Measurements from ENCODE around the gene ETHE1. TPM values are rescaled to one million over a fixed set of nuclear protein-coding genes. Genes with fewer than 3 reads are reported as not detected.

The ETHE1 gene
- polyA plus RNA-seq, 2 of the 4 experiments (the other 2 are of a cell fraction): 37.3 to 58.9 TPM

DNA sequence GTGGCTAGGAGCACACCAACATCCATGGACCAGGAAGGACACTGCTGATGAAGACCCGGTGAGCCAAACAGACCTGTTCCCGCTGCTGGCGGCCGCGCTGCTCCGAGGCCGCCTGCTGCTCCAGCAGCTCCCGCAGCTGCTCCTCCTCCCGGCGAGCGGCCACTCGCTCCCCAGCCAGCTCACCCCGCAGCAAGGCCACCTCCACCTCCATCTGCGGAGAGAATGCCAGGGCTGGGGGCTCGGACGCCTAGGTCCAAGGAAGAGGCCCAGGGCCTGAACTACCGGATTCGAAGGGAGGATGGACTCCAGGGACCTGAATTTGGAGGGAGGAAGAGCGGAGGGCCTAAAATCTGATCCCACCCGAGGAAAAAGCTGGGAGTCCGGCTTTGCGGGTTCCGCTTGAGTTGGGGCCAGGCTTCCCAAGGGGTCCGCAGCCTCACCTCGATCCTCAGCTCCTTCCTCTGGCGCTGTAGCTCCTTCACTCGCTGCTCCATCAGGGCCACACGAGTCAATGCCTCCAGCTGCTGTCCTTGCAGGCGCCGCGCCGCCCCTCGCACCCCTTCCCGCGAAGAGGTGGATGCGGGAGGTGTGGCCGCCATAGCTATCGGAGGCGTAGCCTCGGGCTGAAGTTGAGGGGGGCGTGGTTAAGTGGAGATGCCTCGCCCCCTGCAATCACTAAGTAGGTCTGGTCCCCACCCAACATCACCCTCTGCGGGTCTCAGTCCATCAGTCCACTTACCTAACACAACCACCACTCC lies 25.2 kb downstream of the ETHE1 start:
- TF ChIP-seq FOSL2 (IDR thresholded peaks at IDR 0.05) (no peak), FOSL2 (CRISPR knock-in tag; IDR thresholded peaks at IDR 0.05) (no peak), JUN (IDR thresholded peaks at IDR 0.05) (no peak)
- no peak overlapping the region for H3K4me2 ChIP-seq
- DNase-seq (ENCODE audit: low read depth in 1 of 2, low spot score in 1 of 2): no peak
- H3K9me3 ChIP-seq: no peaks in the 10 kb centered on the region
- FAIRE-seq: no peak
- POLR2A ChIA-PET: interaction anchor here (0.6 kb wide), 3 partner anchors 27 to 93 kb away, joined by 3 to 5 read pairs (median 5); no protein-coding TSS in a partner anchor
- H3K4me3 ChIP-seq: no peak overlapping the region
- CTCF ChIA-PET: interaction anchor here (0.6 to 2.5 kb wide), 7 partner anchors 8 to 195 kb away, joined by 3 to 13 read pairs (median 5); no protein-coding TSS in a partner anchor
- H3K4me1 ChIP-seq: peaks cover 9% of the 10 kb centered on the region; the same call in 2 of the 3 replicates
- no peak for ATAC-seq
- no peak overlapping the region for H3K27ac ChIP-seq
- WGBS (ENCODE audit: missing lambda C conversion rate): 93% methylated on average over 43 of the region's 43 CpGs

DNA sequence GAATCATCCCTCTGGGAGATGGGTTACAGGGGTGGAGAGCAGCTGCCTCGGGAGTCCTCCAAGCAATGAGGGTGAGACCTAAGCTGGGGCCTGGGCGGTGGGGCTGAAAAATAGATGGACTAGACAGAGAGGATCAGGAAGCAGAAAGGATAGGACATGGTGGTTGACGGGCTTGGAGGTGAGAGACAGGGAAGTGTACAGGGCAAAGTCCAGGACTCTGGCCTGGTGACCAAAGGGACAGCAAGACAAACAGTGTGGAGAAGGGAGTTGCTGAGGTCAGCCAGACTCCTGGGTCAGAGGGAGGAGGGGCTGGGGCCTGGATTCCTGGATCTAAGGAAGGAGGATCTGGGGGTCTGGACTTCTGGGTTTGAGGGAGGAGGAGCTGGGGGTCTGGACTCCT lies 28.0 kb downstream of the ETHE1 start:
- POLR2A ChIA-PET: no interaction called here
- no peak for ATAC-seq

DNA sequence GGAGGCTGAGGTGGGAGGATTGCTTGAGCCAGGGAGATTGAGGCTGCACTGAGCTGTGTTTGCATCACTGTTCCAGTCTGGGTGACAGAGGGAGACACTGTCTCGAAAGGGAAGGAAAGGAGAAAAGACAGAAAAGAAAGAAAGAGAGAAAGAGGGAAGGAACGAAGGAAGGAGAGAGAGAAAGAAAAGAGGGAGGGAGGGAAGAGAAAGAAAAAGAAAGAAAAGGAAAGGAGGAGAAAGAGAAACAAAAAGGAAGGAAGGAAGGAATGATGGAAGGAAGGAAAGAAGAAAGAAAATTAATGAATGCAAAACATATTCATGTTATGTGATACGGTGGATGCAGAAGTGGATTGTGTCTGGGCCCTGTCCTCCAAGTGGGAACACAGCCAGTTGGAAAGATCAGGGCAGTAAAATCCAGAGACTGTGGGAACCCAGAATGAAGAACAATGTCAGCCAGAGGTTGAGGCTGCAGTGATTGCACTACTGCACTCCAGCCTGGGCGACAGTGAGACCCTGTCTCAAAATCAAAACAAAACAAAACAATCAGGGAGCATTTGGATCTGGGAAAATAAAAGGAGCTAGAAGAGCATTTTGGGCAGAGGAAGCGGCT lies 28.7 kb downstream of the ETHE1 start:
- WGBS (ENCODE audit: missing lambda C conversion rate): 87% methylated on average over 5 of the region's 5 CpGs
- H3K9me3 ChIP-seq: no peaks in the 10 kb centered on the region
- no peak overlapping the region for H3K4me3 ChIP-seq
- TF ChIP-seq PHF8 (IDR thresholded peaks at IDR 0.05; ENCODE audit: borderline replicate concordance, low read depth) (no peak), ESRRA (IDR thresholded peaks at IDR 0.05; ENCODE audit: borderline replicate concordance, low read length) (no peak), EHF (CRISPR knock-in tag; IDR thresholded peaks at IDR 0.05) (no peak), HOXB13 (CRISPR knock-in tag; IDR thresholded peaks at IDR 0.05; ENCODE audit: low read depth) (no peak), POLR2AphosphoS2 (conservative IDR thresholded peaks at IDR 0.05; ENCODE audit: low read length) (no peak), CBX2 (IDR thresholded peaks at IDR 0.05; ENCODE audit: borderline replicate concordance, low read depth) (no peak), RCOR1 (IDR thresholded peaks at IDR 0.05; ENCODE audit: low read depth, low read length) (no peak), FOSL2 (IDR thresholded peaks at IDR 0.05) (no peak), FOSL2 (CRISPR knock-in tag; IDR thresholded peaks at IDR 0.05) (no peak)
- TF ChIP-seq, protein P1, sequence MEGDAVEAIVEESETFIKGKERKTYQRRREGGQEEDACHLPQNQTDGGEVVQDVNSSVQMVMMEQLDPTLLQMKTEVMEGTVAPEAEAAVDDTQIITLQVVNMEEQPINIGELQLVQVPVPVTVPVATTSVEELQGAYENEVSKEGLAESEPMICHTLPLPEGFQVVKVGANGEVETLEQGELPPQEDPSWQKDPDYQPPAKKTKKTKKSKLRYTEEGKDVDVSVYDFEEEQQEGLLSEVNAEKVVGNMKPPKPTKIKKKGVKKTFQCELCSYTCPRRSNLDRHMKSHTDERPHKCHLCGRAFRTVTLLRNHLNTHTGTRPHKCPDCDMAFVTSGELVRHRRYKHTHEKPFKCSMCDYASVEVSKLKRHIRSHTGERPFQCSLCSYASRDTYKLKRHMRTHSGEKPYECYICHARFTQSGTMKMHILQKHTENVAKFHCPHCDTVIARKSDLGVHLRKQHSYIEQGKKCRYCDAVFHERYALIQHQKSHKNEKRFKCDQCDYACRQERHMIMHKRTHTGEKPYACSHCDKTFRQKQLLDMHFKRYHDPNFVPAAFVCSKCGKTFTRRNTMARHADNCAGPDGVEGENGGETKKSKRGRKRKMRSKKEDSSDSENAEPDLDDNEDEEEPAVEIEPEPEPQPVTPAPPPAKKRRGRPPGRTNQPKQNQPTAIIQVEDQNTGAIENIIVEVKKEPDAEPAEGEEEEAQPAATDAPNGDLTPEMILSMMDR (IDR thresholded peaks at IDR 0.05): no peak
- TF ChIP-seq, protein P2, sequence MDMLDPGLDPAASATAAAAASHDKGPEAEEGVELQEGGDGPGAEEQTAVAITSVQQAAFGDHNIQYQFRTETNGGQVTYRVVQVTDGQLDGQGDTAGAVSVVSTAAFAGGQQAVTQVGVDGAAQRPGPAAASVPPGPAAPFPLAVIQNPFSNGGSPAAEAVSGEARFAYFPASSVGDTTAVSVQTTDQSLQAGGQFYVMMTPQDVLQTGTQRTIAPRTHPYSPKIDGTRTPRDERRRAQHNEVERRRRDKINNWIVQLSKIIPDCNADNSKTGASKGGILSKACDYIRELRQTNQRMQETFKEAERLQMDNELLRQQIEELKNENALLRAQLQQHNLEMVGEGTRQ (IDR thresholded peaks at IDR 0.05): no peak
- TF ChIP-seq, protein P3, sequence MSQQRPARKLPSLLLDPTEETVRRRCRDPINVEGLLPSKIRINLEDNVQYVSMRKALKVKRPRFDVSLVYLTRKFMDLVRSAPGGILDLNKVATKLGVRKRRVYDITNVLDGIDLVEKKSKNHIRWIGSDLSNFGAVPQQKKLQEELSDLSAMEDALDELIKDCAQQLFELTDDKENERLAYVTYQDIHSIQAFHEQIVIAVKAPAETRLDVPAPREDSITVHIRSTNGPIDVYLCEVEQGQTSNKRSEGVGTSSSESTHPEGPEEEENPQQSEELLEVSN (IDR thresholded peaks at IDR 0.05; ENCODE audit: borderline replicate concordance, low read depth): no peak
- FAIRE-seq: no peak
- peaks cover 4% of the 10 kb centered on the region; the same call in 1 of the 3 replicates for H3K4me1 ChIP-seq
- ChIA-PET CTCF (interaction anchor here (0.6 to 12.1 kb wide), 7 partner anchors 10 to 96 kb away, joined by 3 to 89 read pairs (median 5); no protein-coding TSS in a partner anchor), POLR2A (no interaction called here)
- no peak for ATAC-seq
- H3K4me2 ChIP-seq: no peak overlapping the region
- no peak overlapping the region for H3K27ac ChIP-seq
- no peak for DNase-seq (ENCODE audit: low read depth in 1 of 2, low spot score in 1 of 2)

More for the DNA sequence above, 28.0 kb downstream of the ETHE1 start:
- FAIRE-seq (no peak), DNase-seq (ENCODE audit: low read depth in 1 of 2, low spot score in 1 of 2) (no peak)
- no peak overlapping the region for H3K4me2 ChIP-seq
- H3K9me3 ChIP-seq: no peaks in the 10 kb centered on the region
- TF ChIP-seq CHD4 (IDR thresholded peaks at IDR 0.05; ENCODE audit: borderline replicate concordance) (no peak), ZSCAN20 (CRISPR knock-in tag; IDR thresholded peaks at IDR 0.05) (no peak), ZFP36 (IDR thresholded peaks at IDR 0.05; ENCODE audit: borderline replicate concordance, partially characterized antibody) (no peak), MYC (IDR thresholded peaks at IDR 0.05; ENCODE audit: borderline replicate concordance, low read length) (no peak), EHMT2 (IDR thresholded peaks at IDR 0.05; ENCODE audit: low read depth) (no peak), BHLHE40 (IDR thresholded peaks at IDR 0.05; ENCODE audit: low read depth, low read length) (no peak), KDM1A (IDR thresholded peaks at IDR 0.05; ENCODE audit: low read depth) (no peak), TP53 (CRISPR knock-in tag; IDR thresholded peaks at IDR 0.05) (no peak), POLR2AphosphoS2 (conservative IDR thresholded peaks at IDR 0.05; ENCODE audit: low read length) (no peak), SMC3 (IDR thresholded peaks at IDR 0.05) (no peak)
- TF ChIP-seq, protein P4, sequence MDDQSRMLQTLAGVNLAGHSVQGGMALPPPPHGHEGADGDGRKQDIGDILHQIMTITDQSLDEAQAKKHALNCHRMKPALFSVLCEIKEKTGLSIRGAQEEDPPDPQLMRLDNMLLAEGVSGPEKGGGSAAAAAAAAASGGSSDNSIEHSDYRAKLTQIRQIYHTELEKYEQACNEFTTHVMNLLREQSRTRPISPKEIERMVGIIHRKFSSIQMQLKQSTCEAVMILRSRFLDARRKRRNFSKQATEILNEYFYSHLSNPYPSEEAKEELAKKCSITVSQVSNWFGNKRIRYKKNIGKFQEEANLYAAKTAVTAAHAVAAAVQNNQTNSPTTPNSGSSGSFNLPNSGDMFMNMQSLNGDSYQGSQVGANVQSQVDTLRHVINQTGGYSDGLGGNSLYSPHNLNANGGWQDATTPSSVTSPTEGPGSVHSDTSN (IDR thresholded peaks at IDR 0.05): no peak
- TF ChIP-seq, protein P1 (IDR thresholded peaks at IDR 0.05): no peak
- CTCF ChIA-PET: interaction anchor here (0.8 to 12.1 kb wide), 5 partner anchors 11 to 96 kb away, joined by 3 to 89 read pairs (median 7); no protein-coding TSS in a partner anchor
- no peak overlapping the region for H3K27ac ChIP-seq
- 75% methylated on average over 3 of the region's 3 CpGs for WGBS (ENCODE audit: missing lambda C conversion rate)
- no peak overlapping the region for H3K4me3 ChIP-seq
- peaks cover 4% of the 10 kb centered on the region; the same call in 1 of the 3 replicates for H3K4me1 ChIP-seq
